Suppressor macrophage treated with lipopolysaccharide for 4 hours (primary cell): ENCODE measurements around the gene KASH5.

Source experiments
- DNase-seq: peaks from one replicate; pipeline ENCODE4 v3.0.0-alpha.2; 2020

Gene KASH5, protein sequence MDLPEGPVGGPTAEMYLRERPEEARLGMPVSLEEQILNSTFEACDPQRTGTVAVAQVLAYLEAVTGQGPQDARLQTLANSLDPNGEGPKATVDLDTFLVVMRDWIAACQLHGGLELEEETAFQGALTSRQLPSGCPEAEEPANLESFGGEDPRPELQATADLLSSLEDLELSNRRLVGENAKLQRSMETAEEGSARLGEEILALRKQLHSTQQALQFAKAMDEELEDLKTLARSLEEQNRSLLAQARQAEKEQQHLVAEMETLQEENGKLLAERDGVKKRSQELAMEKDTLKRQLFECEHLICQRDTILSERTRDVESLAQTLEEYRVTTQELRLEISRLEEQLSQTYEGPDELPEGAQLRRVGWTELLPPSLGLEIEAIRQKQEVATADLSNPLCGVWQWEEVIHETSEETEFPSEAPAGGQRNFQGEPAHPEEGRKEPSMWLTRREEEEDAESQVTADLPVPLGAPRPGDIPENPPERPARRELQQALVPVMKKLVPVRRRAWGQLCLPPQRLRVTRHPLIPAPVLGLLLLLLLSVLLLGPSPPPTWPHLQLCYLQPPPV

DNA sequence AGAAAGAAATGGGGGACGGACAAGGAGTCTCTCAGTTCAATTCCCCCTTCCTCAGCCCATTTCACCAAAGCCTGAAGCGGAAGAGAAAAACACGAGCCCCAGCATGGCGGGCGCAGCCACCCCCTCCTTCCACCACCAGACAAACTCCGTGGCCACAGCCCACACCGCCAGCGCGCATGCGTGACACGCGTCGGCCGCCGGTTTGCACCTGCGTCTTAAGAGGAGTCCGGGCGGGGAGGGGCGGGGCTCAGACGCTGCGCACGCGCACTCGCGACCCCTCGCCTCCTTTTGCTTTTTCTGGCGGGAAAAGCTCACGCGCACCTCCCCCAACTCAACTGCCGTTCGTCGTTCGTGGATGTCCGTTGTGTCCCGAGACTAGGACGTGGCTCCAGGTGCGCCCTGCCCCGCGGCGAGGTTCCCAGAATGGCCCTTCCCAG is at the start of gene KASH5:
Gene KASH5, plus strand, starts transcription at position 314 of the 437 bp plus-strand sequence. CDS start 2,635 bp downstream, outside the sequence.
- DNase-seq, result peak; percentile 83

DNA sequence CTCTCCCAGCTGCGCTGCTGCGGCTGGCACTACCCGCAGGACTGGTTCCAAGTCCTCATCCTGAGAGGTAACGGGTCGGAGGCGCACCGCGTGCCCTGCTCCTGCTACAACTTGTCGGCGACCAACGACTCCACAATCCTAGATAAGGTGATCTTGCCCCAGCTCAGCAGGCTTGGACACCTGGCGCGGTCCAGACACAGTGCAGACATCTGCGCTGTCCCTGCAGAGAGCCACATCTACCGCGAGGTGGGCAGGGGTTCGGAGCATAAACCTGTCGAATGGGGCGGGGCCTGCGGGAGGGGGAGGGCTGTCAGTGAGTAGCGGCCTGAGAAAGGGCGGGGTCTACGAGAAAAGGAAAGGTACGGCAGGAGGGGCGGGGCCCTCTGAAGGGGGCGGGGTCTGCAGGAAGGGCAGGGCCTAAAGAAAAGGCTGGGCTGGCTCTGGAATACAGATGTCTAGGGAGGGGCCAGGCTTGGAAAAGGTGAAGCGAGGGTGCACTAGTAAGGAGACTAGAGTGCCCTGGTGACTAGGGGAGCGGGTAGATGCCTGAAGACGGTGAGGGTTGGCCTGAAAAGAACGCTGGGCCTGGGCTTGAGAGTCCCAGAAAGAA is 49.3 kb upstream of the KASH5 start:
- DNase-seq, result no peak

DNA sequence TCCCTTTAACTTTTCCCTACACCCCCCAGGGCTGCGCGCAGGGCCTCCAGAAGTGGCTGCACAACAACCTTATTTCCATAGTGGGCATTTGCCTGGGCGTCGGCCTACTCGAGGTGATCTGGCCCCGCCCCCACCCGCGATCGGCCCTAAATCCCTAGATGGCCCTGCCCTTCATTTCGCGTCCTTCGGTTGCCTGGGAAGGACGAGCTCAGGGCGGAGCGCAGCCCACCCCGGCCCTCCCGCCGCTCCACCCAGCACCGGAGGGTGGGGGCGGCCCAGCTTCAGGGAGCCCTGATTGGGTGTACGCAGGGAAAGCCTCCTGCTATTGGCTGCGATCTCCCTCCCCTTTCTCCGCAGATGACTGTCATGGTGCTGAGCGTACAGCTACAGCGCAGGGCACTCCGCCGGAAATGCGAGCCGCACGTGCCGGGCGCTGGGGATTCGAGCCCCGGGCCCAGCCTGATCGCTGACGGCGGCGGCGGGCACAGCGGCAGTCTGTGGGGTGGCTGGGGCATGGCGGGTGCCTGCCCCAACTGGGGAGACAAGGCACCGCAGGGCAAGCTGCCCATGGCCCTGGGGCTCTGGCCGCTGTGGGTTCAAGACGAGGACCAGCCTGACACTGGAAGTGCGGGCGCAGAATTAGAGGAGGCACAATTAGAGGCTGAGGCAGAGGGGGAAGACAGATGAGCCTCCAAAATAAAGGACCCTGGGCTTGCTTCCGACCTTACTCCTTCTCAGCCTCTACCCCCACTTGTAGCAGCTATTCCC is 48.6 kb upstream of the KASH5 start:
- no peak for DNase-seq

DNA sequence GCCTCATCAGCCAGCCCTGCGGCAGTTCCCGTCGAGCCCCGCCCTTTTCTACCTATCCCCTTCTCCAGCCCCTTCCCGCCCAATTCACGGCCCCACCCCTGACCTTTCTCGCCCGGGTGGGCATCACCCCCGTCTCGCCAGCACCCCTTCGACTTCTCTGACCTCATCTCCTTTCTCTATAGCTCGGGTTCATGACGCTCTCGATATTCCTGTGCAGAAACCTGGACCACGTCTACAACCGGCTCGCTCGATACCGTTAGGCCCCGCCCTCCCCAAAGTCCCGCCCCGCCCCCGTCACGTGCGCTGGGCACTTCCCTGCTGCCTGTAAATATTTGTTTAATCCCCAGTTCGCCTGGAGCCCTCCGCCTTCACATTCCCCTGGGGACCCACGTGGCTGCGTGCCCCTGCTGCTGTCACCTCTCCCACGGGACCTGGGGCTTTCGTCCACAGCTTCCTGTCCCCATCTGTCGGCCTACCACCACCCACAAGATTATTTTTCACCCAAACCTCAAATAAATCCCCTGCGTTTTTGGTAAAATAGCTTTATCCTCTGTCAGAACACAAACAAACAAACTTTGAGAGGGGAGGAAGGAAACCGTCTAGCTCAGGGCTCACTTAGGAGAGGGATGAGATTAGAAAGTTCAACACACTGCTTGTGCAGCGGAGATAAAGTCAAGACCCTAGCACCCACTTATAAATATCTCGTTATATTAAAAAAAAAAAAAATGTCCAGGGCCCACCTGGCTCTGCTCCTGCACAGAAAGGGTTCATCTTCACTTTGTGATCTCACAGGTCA is 47.8 kb upstream of the KASH5 start:
- no peak for DNase-seq

DNA sequence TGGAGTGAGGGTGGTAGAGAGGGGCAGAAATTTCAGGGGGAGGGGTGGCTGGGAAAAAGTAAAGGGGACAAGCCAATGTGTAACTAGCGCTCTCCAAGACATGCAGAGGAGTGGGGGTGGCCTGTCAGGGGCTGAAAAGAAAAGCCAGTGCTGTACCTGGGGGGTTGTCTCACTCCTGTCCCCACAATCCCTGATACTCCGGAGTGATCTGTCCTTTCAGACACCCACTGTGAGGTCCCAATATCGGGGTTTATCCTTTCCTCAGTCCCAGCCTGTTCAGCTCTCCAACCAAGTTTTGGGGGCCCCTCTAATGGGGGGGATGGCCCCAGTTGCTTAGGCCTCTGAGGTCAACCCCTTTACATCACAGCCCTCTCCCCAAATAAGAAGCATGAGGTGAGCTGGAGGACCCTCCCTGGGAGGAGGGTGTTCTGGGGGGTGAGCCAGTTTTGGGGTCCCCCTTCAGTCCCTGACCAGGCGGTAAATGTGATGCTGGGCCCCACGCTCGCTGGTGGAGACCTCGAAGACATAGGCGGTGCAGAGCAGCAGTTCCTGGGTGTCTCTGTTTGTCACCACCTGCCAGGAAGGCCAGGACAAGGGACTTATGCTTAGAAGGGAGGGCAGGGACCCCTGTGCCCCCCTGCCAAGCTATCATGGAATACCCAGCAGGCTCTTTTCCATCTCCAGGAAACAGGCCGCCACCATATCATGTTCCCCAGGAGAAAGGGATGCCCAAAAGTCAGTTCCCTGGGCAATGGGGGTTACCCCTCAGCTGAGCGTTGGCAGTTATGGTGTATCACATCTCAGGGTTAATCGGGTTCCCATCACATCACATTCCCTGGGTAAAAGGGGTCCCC is 47.0 kb upstream of the KASH5 start:
- DNase-seq, result no peak

DNA sequence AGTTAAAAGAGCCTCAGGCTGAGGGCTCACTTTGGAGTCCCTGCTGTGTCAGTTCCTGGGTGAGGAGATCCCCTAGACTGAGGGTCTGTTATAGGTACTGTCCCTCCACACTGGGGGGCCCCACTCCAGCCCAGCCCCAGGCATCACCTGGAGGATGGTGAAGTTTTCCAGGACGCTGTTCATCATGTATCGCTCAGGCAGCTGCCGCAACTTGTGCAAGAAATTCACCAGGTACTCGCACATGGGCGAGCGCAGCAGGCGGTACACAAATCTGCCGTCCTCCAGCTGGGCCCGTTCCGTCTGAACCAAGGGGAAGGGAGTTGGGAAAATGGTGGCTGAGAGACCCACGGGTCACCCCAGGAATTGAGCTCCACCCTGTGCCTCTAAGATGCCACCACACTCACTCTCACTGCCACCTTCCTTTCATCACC is 45.7 kb upstream of the KASH5 start:
- no peak for DNase-seq

DNA sequence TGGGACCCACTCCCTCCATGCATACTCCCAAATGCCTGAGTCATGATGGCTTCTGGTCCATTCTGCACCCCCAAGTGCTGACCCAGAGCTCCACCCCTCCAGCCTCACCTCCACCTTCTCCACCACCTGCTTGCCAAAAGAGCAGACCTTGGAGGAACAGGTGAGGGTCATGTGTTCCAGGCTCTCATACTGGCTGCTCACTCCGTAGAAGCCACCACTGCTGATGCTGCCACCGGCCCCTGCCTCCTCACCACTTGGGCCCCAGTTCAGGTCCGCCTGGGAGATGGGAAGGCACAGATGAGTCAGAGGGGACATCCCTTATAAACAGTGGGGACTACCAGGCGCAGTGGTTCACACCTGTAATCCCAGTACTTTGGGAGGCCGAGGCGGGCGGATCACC is 44.9 kb upstream of the KASH5 start:
- DNase-seq, result no peak

DNA sequence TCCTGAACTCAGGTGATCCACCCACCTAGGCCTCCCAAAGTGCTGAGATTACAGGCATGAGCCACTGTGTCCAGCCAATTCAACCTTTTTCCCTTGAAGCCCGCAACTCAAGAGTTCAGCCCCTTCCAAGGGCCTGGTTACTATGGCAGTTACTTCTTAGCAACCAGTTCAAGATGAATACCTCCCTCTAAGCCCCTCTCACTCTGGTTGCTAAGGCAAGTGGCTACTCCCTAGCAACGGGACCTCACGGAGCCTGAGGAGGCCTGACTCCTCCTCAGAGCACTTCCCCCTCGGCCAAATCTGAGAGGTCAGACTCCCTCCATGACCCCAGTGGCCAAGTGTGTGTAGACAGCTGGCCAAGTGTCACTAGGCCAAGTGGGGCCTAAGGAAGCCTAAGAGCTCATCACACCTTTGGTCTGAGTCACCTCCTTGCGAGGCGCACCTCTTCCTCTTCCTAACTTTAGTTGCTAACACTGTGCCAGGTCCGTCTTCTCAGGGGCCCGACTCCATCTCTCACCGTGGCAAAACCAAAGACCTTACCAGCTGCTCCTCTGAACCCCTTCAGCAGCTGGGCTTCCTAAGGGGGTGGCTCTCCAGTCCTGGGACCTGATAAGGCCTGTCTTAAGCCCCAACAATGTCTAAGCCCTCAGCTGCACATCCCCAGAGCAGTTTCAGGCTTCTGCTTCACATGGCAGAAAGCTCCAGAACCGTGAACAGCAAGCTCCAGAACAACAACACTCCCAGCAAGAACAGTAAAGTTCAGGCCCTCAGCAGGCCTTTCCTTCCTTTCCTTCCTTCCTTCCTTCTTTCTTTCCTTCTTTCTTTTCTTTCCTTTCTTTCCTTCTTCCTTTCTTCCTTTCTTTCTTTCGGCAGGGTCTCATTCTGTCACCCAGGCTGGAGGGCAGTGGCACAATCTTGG is 43.3 kb upstream of the KASH5 start:
- no peak for DNase-seq

DNA sequence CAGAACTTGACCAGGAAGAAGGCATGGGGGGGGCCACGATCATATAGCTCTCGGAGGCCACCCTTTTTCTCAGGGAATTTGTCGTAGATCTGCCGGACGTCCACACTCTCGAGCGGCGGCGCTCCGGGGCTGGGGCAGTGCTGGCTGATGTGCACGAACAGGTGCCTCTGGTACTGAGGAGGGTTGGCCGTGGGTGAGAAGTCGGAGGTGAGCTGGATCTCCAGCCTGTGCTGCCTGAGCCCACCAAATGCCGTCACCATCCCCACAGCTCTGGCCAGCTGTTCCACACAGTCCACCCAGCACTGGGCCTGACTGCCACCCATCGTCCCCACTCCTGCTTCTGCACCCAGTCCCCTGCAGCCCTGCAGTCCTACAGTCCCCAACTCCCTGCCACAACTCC is 40.9 kb upstream of the KASH5 start:
- DNase-seq, result no peak

DNA sequence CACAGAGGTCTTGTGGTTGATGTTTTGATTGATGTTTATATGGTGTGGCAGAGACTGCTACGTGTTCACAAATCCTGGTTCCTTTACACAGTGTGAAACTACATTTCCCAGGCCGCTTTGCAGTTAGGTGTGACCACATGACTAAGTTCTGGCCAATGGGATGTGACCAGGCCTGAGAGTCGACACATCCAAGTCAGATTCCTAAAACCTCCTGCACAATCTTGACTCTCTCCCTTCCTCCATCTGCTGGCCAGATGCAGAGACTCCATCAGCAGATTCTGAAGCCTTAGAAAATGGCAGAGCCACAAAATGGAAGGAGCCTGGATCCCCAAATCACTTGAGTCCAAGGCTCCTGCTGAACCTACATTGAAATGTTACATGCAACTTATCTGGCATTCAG is 40.2 kb upstream of the KASH5 start:
- peak; percentile 27 for DNase-seq

DNA sequence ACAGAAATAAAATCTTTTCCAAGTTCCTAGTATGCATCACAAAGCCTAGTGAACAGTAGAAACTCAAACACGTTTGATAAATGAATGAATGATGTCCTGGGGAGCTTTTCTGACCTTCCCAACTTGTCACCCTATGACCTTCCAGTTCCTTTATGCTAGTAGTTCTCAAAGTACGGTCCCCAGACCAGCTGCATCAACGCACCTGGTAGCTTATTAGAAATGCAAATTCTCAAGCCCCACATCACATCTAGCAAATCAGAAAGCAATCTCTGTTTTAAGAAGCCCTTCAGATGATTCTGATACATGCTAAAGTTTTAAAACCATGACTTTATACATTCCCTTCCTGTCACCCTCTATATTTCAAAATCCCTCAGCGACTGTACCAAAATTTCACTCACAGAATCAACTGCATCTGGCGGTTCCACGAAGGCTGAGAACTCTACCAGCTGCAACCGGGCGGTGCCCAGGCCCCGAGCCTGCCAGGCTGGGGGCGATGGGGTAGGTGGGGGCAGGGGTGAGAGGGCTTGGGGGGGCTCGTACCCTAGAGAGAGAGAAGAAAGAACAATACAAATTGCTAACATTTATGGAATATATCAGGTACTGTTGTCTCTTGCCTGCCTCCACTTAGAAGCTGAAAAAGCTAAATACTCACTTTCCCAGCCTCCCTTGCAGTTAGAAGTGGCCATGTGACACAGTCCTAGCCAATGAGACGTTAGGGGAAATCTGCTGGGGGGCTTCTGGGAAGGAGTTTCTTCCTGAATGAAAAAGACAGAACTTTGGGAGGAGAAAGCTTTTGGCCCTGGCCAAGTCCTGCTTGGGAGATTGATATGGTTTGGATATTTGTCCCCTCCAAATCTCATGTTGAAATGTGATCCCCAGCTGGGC is 39.5 kb upstream of the KASH5 start:
- DNase-seq, result no peak

DNA sequence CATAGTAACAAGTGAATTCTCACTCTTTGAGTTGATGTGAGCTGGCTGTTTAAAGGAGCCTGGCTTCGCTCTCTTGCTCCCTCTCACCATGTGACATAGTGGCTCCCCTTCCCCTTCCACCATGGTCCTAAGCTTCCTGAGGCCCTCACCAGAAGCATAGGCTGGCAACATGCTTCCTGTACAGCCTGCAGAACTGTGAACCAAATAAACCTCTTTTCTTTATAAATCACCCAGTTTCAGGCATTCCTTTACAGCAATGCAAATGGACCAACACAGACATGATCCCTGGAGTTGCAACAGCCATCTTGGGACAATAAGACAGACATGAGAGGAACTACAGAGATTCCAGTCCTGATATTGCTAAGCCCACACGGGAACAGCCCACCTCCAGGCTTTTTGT is 38.5 kb upstream of the KASH5 start:
- no peak for DNase-seq

DNA sequence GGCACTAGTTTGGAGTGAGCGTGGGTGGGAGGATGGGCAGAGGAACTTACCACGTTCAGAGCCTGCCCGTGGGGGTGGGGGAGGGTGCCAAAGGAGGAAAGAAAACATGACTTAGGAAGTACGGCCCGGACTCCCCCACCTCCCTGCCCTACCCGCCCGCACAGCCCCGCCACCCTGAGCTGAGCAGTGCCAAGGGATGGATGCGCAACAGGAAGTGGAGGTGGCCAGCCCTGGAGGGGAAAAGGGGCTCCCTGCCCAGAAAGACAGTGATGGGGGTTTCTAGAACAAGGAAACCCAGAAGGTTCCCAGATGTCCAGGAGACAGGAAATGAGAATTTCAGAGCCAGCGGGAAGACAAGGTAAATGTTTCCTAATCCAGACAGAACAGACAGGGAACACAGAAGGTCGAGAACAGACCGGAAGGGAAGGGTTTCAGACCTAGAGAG is 32.1 kb upstream of the KASH5 start:
- DNase-seq, result peak; percentile 23

DNA sequence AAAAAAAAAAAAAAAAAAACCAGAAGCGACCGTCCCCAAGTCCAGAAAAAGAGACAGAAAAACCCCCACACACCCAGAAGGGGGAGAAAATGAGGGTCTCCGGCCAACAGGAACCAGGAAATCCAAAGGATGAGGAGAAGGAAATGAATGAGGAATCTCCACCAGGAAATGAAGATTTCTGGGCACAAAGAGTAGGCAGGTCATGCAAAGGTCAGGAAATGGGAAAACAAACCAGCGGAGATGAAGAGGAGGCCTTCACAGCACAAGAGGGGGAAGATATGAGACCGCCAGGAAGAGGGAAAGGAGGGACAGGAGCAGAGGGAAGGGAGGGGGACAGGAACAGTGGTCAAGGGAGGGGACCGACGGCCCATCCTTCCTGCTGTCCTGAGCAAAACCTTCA is 31.7 kb upstream of the KASH5 start:
- no peak for DNase-seq

DNA sequence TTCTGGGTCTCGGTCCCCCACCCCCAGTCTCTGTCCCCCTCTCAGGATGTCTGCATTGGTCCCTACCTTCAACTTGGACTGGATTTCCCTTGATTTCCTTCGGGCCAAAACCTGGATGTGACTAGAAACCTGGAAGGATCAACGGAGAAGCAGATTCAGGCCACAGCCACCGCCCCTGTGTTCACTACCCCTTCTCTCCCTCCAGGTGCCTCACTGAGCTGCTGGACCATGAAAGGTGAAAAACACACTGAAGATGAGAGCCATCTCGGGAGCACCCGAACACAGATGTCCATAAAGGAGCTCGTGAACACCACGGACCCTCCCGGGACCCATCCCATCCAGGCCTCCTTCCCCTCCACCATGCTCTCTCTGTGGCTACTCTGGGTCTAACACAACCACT is 30.9 kb upstream of the KASH5 start:
- no peak for DNase-seq

DNA sequence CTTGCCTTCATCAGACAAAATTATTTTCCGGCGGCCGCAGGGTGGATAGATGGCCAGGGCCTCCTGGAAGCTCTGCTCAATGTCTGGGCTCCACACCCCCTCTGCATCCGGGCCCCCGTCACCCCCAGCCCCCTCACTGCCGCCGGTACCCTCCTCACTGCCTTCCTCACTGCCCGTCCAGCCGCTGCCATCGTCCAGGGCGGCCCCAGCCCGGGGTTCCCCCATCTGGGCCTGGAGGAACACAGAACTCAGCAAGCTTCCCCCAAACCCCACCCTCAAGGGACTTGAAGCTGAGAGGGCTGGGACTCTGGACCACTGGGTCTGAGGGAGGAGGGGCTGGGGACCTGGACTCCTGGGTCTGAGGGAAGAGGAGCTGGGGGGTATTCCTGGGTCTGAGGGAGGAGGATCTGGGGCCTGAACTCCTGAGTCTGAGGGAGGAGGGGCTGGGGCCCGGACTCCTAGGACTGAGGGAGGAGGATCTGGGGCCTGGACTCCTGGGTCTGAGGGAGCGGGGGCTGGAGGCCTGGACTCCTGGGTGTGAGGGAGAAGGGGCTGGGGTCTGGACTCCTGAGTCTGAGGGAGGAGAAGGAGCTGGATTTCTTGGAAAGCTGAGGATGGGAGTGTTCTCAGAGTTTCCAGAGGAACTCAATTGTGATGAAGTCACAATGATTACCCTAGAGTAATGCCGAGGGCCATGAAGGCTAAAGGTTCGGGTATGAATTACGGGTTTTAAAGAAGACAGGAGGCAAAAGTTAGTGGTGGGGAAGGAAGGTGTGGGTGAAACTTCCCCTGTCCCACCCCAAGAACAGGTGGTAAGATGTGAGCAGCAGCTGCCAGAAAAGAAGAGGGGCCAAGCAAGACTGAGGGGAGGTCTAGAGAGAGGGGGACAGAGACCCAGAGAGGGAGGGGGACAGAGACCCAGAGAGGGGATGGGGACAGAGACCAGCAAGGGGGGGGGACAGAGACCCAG is 27.9 kb upstream of the KASH5 start:
- DNase-seq, result no peak

DNA sequence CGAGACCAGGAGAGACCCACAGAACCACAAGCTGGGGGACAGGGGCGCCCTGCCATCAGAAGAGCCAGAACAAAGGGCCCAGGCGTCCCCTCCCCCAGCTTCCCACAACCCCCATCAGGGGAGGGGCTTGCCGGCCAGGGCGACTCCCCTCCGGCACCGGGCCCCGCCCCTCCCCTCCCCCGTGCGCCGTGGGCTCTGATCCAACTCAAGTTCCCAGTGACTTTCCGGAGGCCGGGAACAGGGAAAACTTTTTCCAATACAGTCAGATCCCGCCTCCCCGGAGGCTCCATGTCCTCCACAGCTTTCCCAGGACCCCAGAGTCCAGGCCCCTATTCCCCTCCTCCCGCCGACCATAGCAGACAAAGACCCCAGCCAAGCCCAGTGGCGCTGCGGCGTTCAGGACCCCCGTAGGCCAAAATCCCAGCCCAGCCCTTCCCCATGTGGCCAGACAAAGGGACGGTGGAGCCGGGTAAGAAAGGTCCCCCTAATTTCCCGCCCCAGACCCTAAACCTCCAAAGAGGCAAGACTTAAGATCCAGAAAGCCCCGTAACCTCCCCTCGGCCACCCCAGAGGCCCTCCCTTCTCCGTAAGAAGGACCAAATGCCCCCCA is 26.5 kb upstream of the KASH5 start:
- no peak for DNase-seq
